Measurements from ENCODE around the gene OR8A1.
"Not testable (repeated sequence)": the region's sequence is repeated elsewhere in the genome, so short reads cannot be mapped to it uniquely, and the experiment has no call there.

OR8A1 gene

DNA sequence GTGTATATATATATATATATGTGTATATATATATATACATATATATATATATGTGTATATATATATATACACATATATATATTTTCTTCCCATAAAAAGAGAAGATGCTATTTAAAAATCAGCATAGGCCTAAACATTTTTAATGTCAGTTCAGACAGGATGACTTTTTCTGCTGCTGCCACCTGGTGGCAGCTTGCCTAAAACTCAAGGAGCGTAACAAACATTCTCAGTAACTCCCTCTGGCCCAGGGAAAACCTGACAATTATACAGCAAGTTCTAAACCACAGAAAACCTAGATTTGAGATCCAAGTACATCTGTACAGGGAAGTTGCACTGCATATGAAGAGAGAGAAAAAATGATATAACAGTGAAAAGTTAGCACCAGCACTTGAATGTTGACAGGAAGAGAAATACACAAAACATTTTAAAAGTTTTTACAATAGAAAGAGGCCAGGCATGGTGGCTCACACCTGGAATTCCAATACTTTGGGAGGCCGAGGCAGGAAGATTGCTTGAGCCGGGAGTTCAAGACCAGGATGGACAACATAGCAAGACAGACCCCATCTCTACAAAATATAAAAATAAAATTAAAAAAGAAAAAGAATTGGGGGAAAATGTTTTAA, 16.6 kb downstream of the OR8A1 start:
- no peaks in the 10 kb centered on the region for H3K4me1 ChIP-seq (ENCODE audit: control insufficient read depth in 5 of 5, insufficient read depth in 5 of 5, low read length in 5 of 5)
- no peaks in the 10 kb centered on the region for H3K9me3 ChIP-seq (ENCODE audit: control insufficient read depth in 5 of 5, low read length in 5 of 5)
- no peak overlapping the region for H3K27ac ChIP-seq (ENCODE audit: low read depth, low read length)
- no peaks in the 10 kb centered on the region for H3K27me3 ChIP-seq (ENCODE audit: control insufficient read depth in 5 of 5, insufficient read depth in 4 of 5, low read length in 5 of 5)
- no peaks in the 10 kb centered on the region for H3K36me3 ChIP-seq (ENCODE audit: control insufficient read depth in 5 of 5, insufficient read depth in 5 of 5, low read length in 5 of 5)
- H3K9ac ChIP-seq (ENCODE audit: low read length in 5 of 5) = no peak overlapping the region
- H3K4me3 ChIP-seq (ENCODE audit: low read depth in 1 of 5, low read length in 5 of 5) = no peak overlapping the region

DNA sequence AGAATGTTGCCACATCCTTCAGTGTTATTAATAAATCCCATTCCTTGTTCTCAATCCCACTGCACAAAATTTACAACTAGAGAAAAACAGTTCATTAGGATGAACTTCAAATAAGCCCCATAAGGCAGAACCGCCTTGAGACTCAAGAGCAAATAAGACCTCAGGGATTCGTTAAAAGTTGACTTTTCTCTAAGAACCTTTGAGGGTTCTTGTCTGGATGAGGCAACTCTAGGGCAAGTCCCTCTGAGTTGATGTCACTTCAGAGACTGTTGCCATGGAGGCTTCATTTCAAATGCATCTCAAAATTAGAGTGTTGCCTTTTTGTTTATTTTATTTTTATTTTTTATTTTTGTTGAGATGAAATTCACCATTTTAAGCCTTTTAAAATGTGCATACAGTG, 21.6 kb downstream of the OR8A1 start:
- Histone ChIP-seq H3K9me3 (ENCODE audit: control insufficient read depth in 5 of 5, low read length in 5 of 5) (no peaks in the 10 kb centered on the region), H3K36me3 (ENCODE audit: control insufficient read depth in 5 of 5, insufficient read depth in 5 of 5, low read length in 5 of 5) (no peaks in the 10 kb centered on the region), H3K4me3 (ENCODE audit: low read depth in 1 of 5, low read length in 5 of 5) (no peak overlapping the region), H3K4me1 (ENCODE audit: control insufficient read depth in 5 of 5, insufficient read depth in 5 of 5, low read length in 5 of 5) (no peaks in the 10 kb centered on the region), H3K27ac (ENCODE audit: low read depth, low read length) (no peak overlapping the region), H3K9ac (ENCODE audit: low read length in 5 of 5) (no peak overlapping the region), H3K27me3 (ENCODE audit: control insufficient read depth in 5 of 5, insufficient read depth in 4 of 5, low read length in 5 of 5) (peaks cover 0 to 7% (median 0%) of the 10 kb centered on the region in 5 donors)

DNA sequence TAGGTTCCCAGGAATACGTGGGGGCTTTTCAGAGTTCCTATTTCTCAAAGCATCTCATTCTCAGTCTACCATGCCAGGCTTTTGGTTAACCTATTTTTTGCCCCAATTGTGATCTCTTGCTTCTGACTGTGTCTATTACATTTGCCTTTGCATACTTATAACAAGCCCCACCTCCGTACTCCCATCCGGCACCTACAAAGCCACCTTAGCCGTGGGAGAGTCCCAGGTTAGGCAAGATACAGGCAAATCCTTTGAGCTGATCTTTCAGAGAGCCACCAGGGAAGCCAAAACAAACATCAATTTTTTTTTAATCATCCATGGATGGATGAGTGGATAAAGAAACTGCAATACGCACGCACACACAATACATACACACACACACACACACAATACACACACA, 22.8 kb downstream of the OR8A1 start:
- H3K4me3 ChIP-seq (ENCODE audit: low read depth in 1 of 5, low read length in 5 of 5) = no peak overlapping the region
- no peak overlapping the region for H3K27ac ChIP-seq (ENCODE audit: low read depth, low read length)
- H3K9me3 ChIP-seq (ENCODE audit: control insufficient read depth in 5 of 5, low read length in 5 of 5) = no peaks in the 10 kb centered on the region

DNA sequence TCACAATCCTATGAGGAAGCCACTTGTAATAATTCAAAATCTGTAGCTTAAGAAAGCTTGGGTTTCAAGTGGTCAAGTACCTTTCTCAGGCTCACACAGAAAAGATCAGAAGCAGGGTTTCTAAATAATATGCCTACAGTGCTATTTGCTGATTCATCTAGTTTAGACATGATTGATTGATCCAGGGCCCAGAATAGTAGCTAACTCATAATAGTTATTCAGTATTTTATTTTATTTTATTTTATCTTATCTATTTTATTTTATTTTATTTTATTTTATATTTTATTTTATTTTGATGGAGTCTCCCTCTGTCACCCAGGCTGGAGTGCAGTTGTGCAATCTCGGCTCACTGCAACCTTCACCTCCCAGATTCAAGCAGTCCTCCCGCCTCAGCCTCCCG, 25.5 kb downstream of the OR8A1 start:
- no peak overlapping the region for H3K9ac ChIP-seq (ENCODE audit: low read length in 5 of 5)
- H3K4me3 ChIP-seq (ENCODE audit: low read depth in 1 of 5, low read length in 5 of 5) = no peak overlapping the region
- H3K27me3 ChIP-seq (ENCODE audit: control insufficient read depth in 5 of 5, insufficient read depth in 4 of 5, low read length in 5 of 5) = peaks cover 0 to 11% (median 0%) of the 10 kb centered on the region in 5 donors
- no peaks in the 10 kb centered on the region for H3K36me3 ChIP-seq (ENCODE audit: control insufficient read depth in 5 of 5, insufficient read depth in 5 of 5, low read length in 5 of 5)
- no peak overlapping the region for H3K27ac ChIP-seq (ENCODE audit: low read depth, low read length)
- H3K9me3 ChIP-seq (ENCODE audit: control insufficient read depth in 5 of 5, low read length in 5 of 5) = peaks cover 0 to 3% (median 0%) of the 10 kb centered on the region in 5 donors
- no peaks in the 10 kb centered on the region for H3K4me1 ChIP-seq (ENCODE audit: control insufficient read depth in 5 of 5, insufficient read depth in 5 of 5, low read length in 5 of 5)

More for the DNA sequence above, 22.8 kb downstream of the OR8A1 start:
- no peaks in the 10 kb centered on the region for H3K4me1 ChIP-seq (ENCODE audit: control insufficient read depth in 5 of 5, insufficient read depth in 5 of 5, low read length in 5 of 5)
- H3K27me3 ChIP-seq (ENCODE audit: control insufficient read depth in 5 of 5, insufficient read depth in 4 of 5, low read length in 5 of 5) = peaks cover 0 to 10% (median 0%) of the 10 kb centered on the region in 5 donors
- no peak overlapping the region for H3K9ac ChIP-seq (ENCODE audit: low read length in 5 of 5)
- no peaks in the 10 kb centered on the region for H3K36me3 ChIP-seq (ENCODE audit: control insufficient read depth in 5 of 5, insufficient read depth in 5 of 5, low read length in 5 of 5)

DNA sequence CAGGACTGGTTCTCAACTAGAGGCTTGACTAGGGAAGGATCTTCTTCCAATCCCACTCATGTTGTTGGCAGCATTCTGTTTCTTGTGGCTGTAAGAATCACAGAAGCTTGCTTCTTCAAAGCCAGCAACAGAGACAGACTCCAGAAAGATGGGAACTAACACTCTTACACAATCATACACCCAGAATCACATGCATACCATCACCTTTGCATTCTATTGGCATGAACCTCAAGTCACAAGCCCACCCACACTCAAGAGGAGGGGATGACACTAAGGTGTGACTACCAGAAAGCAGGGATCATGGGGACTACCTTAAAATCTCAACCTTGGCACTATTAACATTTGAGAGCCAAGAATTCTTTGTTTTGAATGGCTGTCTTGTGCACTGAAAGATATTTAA, 27.8 kb downstream of the OR8A1 start:
- H3K27me3 ChIP-seq (ENCODE audit: control insufficient read depth in 5 of 5, insufficient read depth in 4 of 5, low read length in 5 of 5) = peaks cover 0 to 7% (median 0%) of the 10 kb centered on the region in 5 donors
- H3K9me3 ChIP-seq (ENCODE audit: control insufficient read depth in 5 of 5, low read length in 5 of 5) = peaks cover 0 to 3% (median 0%) of the 10 kb centered on the region in 5 donors
- H3K27ac ChIP-seq (ENCODE audit: low read depth, low read length) = no peak overlapping the region
- H3K4me1 ChIP-seq (ENCODE audit: control insufficient read depth in 5 of 5, insufficient read depth in 5 of 5, low read length in 5 of 5) = no peaks in the 10 kb centered on the region
- no peak overlapping the region for H3K9ac ChIP-seq (ENCODE audit: low read length in 5 of 5)
- H3K4me3 ChIP-seq (ENCODE audit: low read depth in 1 of 5, low read length in 5 of 5) = no peak overlapping the region
- no peaks in the 10 kb centered on the region for H3K36me3 ChIP-seq (ENCODE audit: control insufficient read depth in 5 of 5, insufficient read depth in 5 of 5, low read length in 5 of 5)

DNA sequence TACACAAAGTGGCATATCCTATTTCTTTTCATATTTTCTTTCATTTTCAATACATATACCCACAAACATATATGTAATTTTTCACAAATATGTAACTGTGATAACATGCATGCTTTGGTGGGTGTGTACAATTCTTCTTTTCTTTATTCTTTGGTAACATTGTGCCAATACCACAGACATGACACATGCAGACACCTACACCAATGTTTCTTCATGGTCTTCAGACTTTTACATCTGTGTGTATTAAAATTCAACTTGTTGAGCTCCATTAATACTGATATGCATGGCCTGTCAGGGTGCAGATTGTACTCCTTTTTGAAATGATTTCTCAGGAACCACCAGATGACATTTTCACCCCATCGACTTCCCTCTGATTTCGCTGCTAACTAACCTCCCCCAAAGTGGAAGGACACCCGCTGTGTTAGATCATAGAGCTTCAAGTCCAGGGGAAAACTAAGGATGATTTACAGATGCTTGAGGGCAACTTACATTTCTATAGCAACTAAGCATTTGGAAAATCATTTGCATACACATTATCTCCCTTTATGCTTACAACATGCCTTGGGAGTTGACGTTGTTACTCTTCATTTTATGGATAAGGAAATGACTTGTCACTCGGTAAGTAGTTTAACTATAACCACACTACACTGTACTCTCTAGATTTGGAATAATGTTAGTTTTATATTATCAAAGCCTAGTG, 31.0 kb downstream of the OR8A1 start:
- Histone ChIP-seq H3K9ac (ENCODE audit: low read length in 5 of 5) (no peak overlapping the region), H3K4me3 (ENCODE audit: low read depth in 1 of 5, low read length in 5 of 5) (no peak overlapping the region), H3K4me1 (ENCODE audit: control insufficient read depth in 5 of 5, insufficient read depth in 5 of 5, low read length in 5 of 5) (no peaks in the 10 kb centered on the region), H3K27me3 (ENCODE audit: control insufficient read depth in 5 of 5, insufficient read depth in 4 of 5, low read length in 5 of 5) (peaks cover 0 to 4% (median 0%) of the 10 kb centered on the region in 5 donors), H3K9me3 (ENCODE audit: control insufficient read depth in 5 of 5, low read length in 5 of 5) (peaks cover 0 to 3% (median 0%) of the 10 kb centered on the region in 5 donors), H3K36me3 (ENCODE audit: control insufficient read depth in 5 of 5, insufficient read depth in 5 of 5, low read length in 5 of 5) (no peaks in the 10 kb centered on the region), H3K27ac (ENCODE audit: low read depth, low read length) (no peak overlapping the region)

DNA sequence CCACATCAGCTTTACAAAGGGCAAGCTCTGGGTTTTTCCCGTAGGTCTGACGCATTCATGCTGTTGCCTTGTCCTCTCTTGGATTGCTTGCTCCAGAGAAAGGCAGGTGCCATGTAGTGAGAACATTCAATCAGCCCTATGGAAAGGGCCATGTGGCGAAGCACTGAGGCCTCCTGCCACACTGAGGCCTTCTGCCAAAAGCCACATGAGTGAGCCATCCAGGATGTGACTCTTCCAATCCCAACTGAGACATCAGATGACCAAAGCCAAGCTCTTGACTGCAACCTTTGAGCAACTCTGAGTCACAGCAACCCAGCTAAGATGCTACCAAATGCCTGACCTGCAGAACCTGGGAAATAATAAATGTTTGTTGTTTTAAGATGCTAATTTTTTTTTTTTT, 32.4 kb downstream of the OR8A1 start:
- Histone ChIP-seq H3K27me3 (ENCODE audit: control insufficient read depth in 5 of 5, insufficient read depth in 4 of 5, low read length in 5 of 5) (peaks cover 0 to 4% (median 0%) of the 10 kb centered on the region in 5 donors), H3K9ac (ENCODE audit: low read length in 5 of 5) (no peak overlapping the region), H3K4me1 (ENCODE audit: control insufficient read depth in 5 of 5, insufficient read depth in 5 of 5, low read length in 5 of 5) (no peaks in the 10 kb centered on the region), H3K27ac (ENCODE audit: low read depth, low read length) (no peak overlapping the region), H3K4me3 (ENCODE audit: low read depth in 1 of 5, low read length in 5 of 5) (no peak overlapping the region), H3K36me3 (ENCODE audit: control insufficient read depth in 5 of 5, insufficient read depth in 5 of 5, low read length in 5 of 5) (no peaks in the 10 kb centered on the region), H3K9me3 (ENCODE audit: control insufficient read depth in 5 of 5, low read length in 5 of 5) (peaks cover 0 to 3% (median 0%) of the 10 kb centered on the region in 5 donors)

DNA sequence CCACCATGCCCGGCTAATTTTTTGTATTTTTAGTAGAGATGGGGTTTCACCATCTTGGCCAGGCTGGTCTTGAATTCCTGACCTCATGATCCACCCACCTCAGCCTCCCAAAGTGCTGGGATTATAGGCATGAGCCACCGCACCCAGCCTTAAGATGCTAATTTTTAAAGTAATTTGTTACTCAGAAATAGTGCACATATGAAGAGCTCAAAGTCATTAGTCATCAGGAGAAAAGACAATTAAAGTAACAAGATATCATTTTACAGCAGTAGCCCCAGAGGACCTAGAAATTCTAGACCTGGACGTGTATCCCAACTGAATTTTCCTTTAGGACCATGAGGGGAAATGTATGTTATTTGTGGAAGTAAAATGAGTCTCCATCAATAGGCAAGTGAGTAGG, 32.9 kb downstream of the OR8A1 start:
- H3K9me3 ChIP-seq (ENCODE audit: control insufficient read depth in 5 of 5, low read length in 5 of 5); H3K9ac ChIP-seq (ENCODE audit: low read length in 5 of 5); H3K4me1 ChIP-seq (ENCODE audit: control insufficient read depth in 5 of 5, insufficient read depth in 5 of 5, low read length in 5 of 5); H3K4me3 ChIP-seq (ENCODE audit: low read depth in 1 of 5, low read length in 5 of 5); H3K27me3 ChIP-seq (ENCODE audit: control insufficient read depth in 5 of 5, insufficient read depth in 4 of 5, low read length in 5 of 5); H3K27ac ChIP-seq (ENCODE audit: low read depth, low read length); H3K36me3 ChIP-seq (ENCODE audit: control insufficient read depth in 5 of 5, insufficient read depth in 5 of 5, low read length in 5 of 5): not testable (repeated sequence)

DNA sequence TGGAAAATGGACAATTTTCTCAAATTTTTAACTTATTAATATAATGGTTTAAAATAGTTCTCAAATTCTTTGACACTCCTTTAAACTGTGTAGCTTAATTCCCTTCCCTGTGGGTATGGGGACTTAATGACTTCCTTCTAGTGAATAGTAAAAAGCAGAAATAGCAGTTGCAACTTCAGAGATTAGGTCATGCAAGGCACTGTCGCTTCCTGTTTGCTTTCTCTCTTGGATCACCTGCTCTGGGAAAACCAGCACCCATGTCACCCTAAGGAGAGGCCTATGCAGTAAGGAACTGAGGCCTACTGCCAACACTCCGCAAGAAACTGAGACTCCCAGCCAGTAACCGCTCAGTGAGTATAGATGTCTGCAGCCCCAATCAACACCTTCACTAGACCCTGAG, 35.9 kb downstream of the OR8A1 start:
- Histone ChIP-seq H3K9me3 (ENCODE audit: control insufficient read depth in 5 of 5, low read length in 5 of 5) (no peaks in the 10 kb centered on the region), H3K36me3 (ENCODE audit: control insufficient read depth in 5 of 5, insufficient read depth in 5 of 5, low read length in 5 of 5) (no peaks in the 10 kb centered on the region), H3K27me3 (ENCODE audit: control insufficient read depth in 5 of 5, insufficient read depth in 4 of 5, low read length in 5 of 5) (no peaks in the 10 kb centered on the region), H3K4me1 (ENCODE audit: control insufficient read depth in 5 of 5, insufficient read depth in 5 of 5, low read length in 5 of 5) (no peaks in the 10 kb centered on the region), H3K27ac (ENCODE audit: low read depth, low read length) (no peak overlapping the region), H3K9ac (ENCODE audit: low read length in 5 of 5) (no peak overlapping the region), H3K4me3 (ENCODE audit: low read depth in 1 of 5, low read length in 5 of 5) (no peak overlapping the region)

DNA sequence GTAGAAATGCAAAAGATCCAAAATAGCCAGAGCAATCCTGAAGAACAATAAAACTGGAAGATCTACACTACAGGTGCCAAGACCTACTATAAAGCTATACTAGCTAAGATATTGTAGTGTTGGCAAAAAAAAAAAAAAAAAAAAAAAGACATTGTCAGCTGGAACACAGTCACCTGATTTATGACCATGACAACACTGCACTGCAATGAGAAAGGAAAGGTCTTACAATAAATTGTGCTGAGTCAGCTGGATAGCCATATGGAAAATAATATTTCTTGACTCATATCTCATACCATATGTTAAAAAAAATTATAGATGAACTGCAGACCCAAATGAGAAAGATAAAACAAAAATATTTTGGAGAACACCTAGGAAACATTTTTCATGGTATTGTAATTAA, 38.4 kb downstream of the OR8A1 start:
- Histone ChIP-seq H3K36me3 (ENCODE audit: control insufficient read depth in 5 of 5, insufficient read depth in 5 of 5, low read length in 5 of 5) (no peaks in the 10 kb centered on the region), H3K27ac (ENCODE audit: low read depth, low read length) (no peak overlapping the region), H3K9me3 (ENCODE audit: control insufficient read depth in 5 of 5, low read length in 5 of 5) (no peaks in the 10 kb centered on the region), H3K9ac (ENCODE audit: low read length in 5 of 5) (no peak overlapping the region), H3K4me1 (ENCODE audit: control insufficient read depth in 5 of 5, insufficient read depth in 5 of 5, low read length in 5 of 5) (no peaks in the 10 kb centered on the region), H3K4me3 (ENCODE audit: low read depth in 1 of 5, low read length in 5 of 5) (no peak overlapping the region), H3K27me3 (ENCODE audit: control insufficient read depth in 5 of 5, insufficient read depth in 4 of 5, low read length in 5 of 5) (peaks cover 0 to 2% (median 0%) of the 10 kb centered on the region in 5 donors)
